Astrocyte (in vitro differentiated cells and primary cell): Measurements from ENCODE around the gene BHLHE23. TPM values are rescaled to one million over a fixed set of nuclear protein-coding genes. Genes with fewer than 3 reads are reported as not detected.

ENCODE experiments used
- DNase-seq: peaks from one replicate; pipeline ENCODE4 v3.0.0-alpha.2; 2010; ENCODE audit warnings: low read depth
- FAIRE-seq: peaks from 2 replicates; lab custom pipeline; 2011; peaks lifted over from hg19 to GRCh38; lab: Jason Lieb, UNC
- H2AFZ ChIP-seq: 2 replicates; pipeline ENCODE4 v1.6.0; 2012; ENCODE audit warnings: low read depth, low read length, inconsistent platforms
- H3K27ac ChIP-seq: 2 replicates; pipeline ENCODE4 v1.5.1; 2011; ENCODE audit warnings: low read depth, low read length, inconsistent platforms
- H3K27me3 ChIP-seq: 2 replicates; pipeline ENCODE4 v1.6.0; 2011; ENCODE audit warnings: low read length, inconsistent platforms; ENCODE audit not compliant: insufficient read depth
- H3K36me3 ChIP-seq: 2 replicates; pipeline ENCODE4 v1.5.1; 2011; ENCODE audit warnings: low read length, inconsistent platforms; ENCODE audit not compliant: insufficient read depth
- H3K4me1 ChIP-seq: 2 replicates; pipeline ENCODE4 v1.5.1; 2011; ENCODE audit warnings: low read length, inconsistent platforms; ENCODE audit not compliant: insufficient read depth
- H3K4me2 ChIP-seq: 2 replicates; pipeline ENCODE4 v1.6.0; 2012; ENCODE audit warnings: low read length, inconsistent platforms
- H3K4me3 ChIP-seq: 2 replicates; pipeline ENCODE4 v1.5.1; 2011; ENCODE audit warnings: low read depth, mild to moderate bottlenecking, low read length, inconsistent platforms; ENCODE audit not compliant: insufficient read depth
- H3K79me2 ChIP-seq: 2 replicates; pipeline ENCODE4 v1.6.0; 2012; ENCODE audit warnings: mild to moderate bottlenecking, low read length, inconsistent platforms; ENCODE audit not compliant: insufficient read depth
- H3K9ac ChIP-seq: 2 replicates; pipeline ENCODE4 v1.6.0; 2012; ENCODE audit warnings: mild to moderate bottlenecking, low read length, inconsistent platforms
- H3K9me3 ChIP-seq: 2 replicates; pipeline ENCODE4 v1.5.1; 2012; ENCODE audit warnings: low read depth, mild to moderate bottlenecking, low read length, inconsistent platforms; ENCODE audit not compliant: insufficient read depth
- H4K20me1 ChIP-seq: 2 replicates; pipeline ENCODE4 v1.6.0; 2012; ENCODE audit warnings: low read length, inconsistent platforms; ENCODE audit not compliant: insufficient read depth
- H3K27ac Mint-ChIP-seq: one replicate; pipeline ENCODE4 v1.8.0; 2021; ENCODE audit warnings: mild to moderate bottlenecking, mixed read lengths; ENCODE audit not compliant: unreplicated experiment
- H3K27me3 Mint-ChIP-seq: one replicate; pipeline ENCODE4 v1.8.0; 2021; ENCODE audit warnings: low read depth, mixed read lengths; ENCODE audit not compliant: unreplicated experiment
- H3K36me3 Mint-ChIP-seq: one replicate; pipeline ENCODE4 v1.8.0; 2021; ENCODE audit warnings: low read depth, mixed read lengths; ENCODE audit not compliant: unreplicated experiment
- H3K4me1 Mint-ChIP-seq: one replicate; pipeline ENCODE4 v1.8.0; 2021; ENCODE audit warnings: low read depth, mixed read lengths; ENCODE audit not compliant: unreplicated experiment
- H3K4me3 Mint-ChIP-seq: one replicate; pipeline ENCODE4 v1.8.0; 2021; ENCODE audit warnings: mild to moderate bottlenecking, moderate library complexity, mixed read lengths; ENCODE audit not compliant: unreplicated experiment
- H3K9me3 Mint-ChIP-seq: one replicate; pipeline ENCODE4 v1.8.0; 2021; ENCODE audit warnings: mild to moderate bottlenecking, mixed read lengths; ENCODE audit not compliant: unreplicated experiment
- CTCF ChIP-seq: IDR thresholded peaks from 2 replicates; pipeline ENCODE4 v1.5.1; 2011; ENCODE audit warnings: low read depth, mild to moderate bottlenecking, inconsistent platforms, low read length, moderate library complexity; ENCODE audit not compliant: insufficient read depth
- EZH2 ChIP-seq: IDR thresholded peaks from 2 replicates; pipeline ENCODE4 v1.6.1; 2012; ENCODE audit warnings: mild to moderate bottlenecking, low read length, inconsistent platforms; ENCODE audit not compliant: insufficient read depth
- total RNA-seq: library from RNA; stranded (reverse); gene quantifications from 2 replicates; pipeline ENCODE4 v1.2.1, GENCODE V29; 2021

The BHLHE23 gene
- total RNA-seq, 1 donor from 2014 or later = not detected

GRCh38 chr20:62984666-62985443 is 21.9 kb downstream of the BHLHE23 start:
- Mint-ChIP-seq H3K36me3 (no peaks in the 10 kb centered on the region), H3K27ac (no peak overlapping the region), H3K4me1 (no peaks in the 10 kb centered on the region), H3K9me3 (no peaks in the 10 kb centered on the region), H3K27me3 (peaks cover 52% of the 10 kb centered on the region), H3K4me3 (no peak overlapping the region)
- H3K4me2 ChIP-seq = no peak overlapping the region
- no peaks in the 10 kb centered on the region for H3K4me1 ChIP-seq
- H3K9me3 ChIP-seq = no peaks in the 10 kb centered on the region
- H3K4me3 ChIP-seq = no peak overlapping the region
- no peaks in the 10 kb centered on the region for H3K79me2 ChIP-seq
- no peak for DNase-seq
- no peaks in the 10 kb centered on the region for H4K20me1 ChIP-seq
- H3K9ac ChIP-seq = no peak overlapping the region
- no peak overlapping the region for H2AFZ ChIP-seq
- H3K27ac ChIP-seq = no peak overlapping the region
- H3K27me3 ChIP-seq = peaks cover 20% of the 10 kb centered on the region
- FAIRE-seq = no peak
- no peaks in the 10 kb centered on the region for H3K36me3 ChIP-seq
- TF ChIP-seq EZH2 = no peak
- no peak for TF ChIP-seq CTCF

- Mint-ChIP-seq H3K36me3 (no peaks in the 10 kb centered on the region), H3K27ac (no peak overlapping the region), H3K4me1 (no peaks in the 10 kb centered on the region), H3K27me3 (peaks cover 56% of the 10 kb centered on the region), H3K9me3 (no peaks in the 10 kb centered on the region), H3K4me3 (no peak overlapping the region)
- no peaks in the 10 kb centered on the region for H3K4me1 ChIP-seq
- H2AFZ ChIP-seq = no peak overlapping the region
- H3K9me3 ChIP-seq = no peaks in the 10 kb centered on the region
- H3K36me3 ChIP-seq = no peaks in the 10 kb centered on the region
- DNase-seq (no peak), FAIRE-seq (no peak)
- H4K20me1 ChIP-seq = no peaks in the 10 kb centered on the region
- peaks cover 30% of the 10 kb centered on the region for H3K27me3 ChIP-seq
- H3K9ac ChIP-seq = no peak overlapping the region
- no peak overlapping the region for H3K27ac ChIP-seq
- no peak for TF ChIP-seq EZH2
- TF ChIP-seq CTCF = no peak
- no peaks in the 10 kb centered on the region for H3K79me2 ChIP-seq
- no peak overlapping the region for H3K4me3 ChIP-seq
- H3K4me2 ChIP-seq = no peak overlapping the region
Measured at GRCh38 chr20:62983210-62983609, 23.6 kb downstream of the BHLHE23 start.
